HG02852 (cell line): ENCODE measurements around the gene OLFML3.
"Not testable (repeated sequence)": the region's sequence is repeated elsewhere in the genome, so short reads cannot be mapped to it uniquely, and the experiment has no call there.

Experiments used
- ATAC-seq: cut with Tn5 transposase; IDR thresholded peaks from one replicate; pipeline ENCODE4 v1.9.1; 2021; ENCODE audit warnings: mild to moderate bottlenecking, moderate library complexity; ENCODE audit not compliant: unreplicated experiment

OLFML3 gene

GRCh38 chr1:113948151-113948550 is 31.1 kb upstream of the OLFML3 start:
- not testable (repeated sequence) for ATAC-seq

GRCh38 chr1:113949007-113949406 is 30.3 kb upstream of the OLFML3 start:
- ATAC-seq, result no peak

GRCh38 chr1:113950908-113951307 is 28.4 kb upstream of the OLFML3 start:
- ATAC-seq, result no peak

DNA sequence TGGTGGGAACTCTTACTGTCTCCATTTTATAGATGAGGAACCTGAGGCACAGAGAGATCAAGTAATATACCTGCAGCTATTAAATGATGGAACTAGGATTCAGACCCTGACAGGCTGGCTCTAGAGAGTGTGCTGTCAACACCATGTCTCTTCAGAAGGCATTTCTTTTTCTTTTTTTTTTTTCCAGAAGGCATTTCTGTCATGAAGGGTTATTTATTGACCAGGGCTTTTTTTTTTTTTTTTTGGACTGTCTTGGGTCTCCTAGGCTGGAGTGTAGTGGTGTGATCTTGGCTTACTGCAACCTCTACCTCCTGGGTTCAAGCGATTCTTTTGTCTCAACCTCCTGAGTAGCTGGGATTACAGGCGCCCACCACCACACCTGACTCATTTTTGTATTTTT is 27.6 kb upstream of the OLFML3 start:
- ATAC-seq, result no peak

GRCh38 chr1:113957984-113958383 is 21.3 kb upstream of the OLFML3 start:
- ATAC-seq, result no peak

GRCh38 chr1:113958691-113959090 is 20.6 kb upstream of the OLFML3 start:
- no peak for ATAC-seq

DNA sequence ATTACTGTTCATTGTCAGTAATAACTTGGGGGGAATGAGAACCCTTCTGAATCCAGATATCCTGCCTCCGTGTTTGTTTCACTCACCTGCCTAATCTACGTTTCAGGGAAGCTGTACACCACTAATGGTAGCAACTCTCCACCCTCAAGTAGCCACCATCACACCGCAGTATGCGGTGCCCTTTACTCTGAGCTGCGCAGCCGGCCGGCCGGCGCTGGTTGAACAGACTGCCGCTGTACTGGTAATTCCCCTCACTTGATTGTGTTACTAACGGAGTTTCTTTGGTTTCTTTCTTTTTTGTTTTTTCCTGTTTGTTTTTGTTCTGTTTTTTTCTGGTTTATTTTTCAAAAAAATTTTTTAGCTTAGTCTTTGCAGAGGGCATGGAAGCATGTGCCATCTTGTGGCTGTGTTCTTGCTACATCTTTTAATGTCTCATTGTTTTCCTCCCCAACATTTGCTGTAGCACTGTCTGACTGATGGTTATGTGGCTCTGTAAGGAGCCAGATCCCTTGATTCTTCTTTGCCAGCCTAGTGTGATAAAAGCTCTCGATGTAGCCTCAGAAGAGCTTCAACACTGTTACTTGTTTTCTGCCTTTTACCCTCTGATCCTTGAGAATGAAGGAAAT is 15.9 kb upstream of the OLFML3 start:
- no peak for ATAC-seq

- no peak for ATAC-seq
These were observed 13.4 kb upstream of the OLFML3 start for GRCh38 chr1:113965703-113966412.

- no peak for ATAC-seq
These were observed 6.3 kb upstream of the OLFML3 start for GRCh38 chr1:113972954-113973353.

- peak; percentile 39 for ATAC-seq
These were observed 3.9 kb upstream of the OLFML3 start for GRCh38 chr1:113975211-113975895.

GRCh38 chr1:113976609-113977278 is 2.5 kb upstream of the OLFML3 start:
- no peak for ATAC-seq

GRCh38 chr1:113977906-113978305 is 1.4 kb upstream of the OLFML3 start:
- ATAC-seq, result no peak

DNA sequence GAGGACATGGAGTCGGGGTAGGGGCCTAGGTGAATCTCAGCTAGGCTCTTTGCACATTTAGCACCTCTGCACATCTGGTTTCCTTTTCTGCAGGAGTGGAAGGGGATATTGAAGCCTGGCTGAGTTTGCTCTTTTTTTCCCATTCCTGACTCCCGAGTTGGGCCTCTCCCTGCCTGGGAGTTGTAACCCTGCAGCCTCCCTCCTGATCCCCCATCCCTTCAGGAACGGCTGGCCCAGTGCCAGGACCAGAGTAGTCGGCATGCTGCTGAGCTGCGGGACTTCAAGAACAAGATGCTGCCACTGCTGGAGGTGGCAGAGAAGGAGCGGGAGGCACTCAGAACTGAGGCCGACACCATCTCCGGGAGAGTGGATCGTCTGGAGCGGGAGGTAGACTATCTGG is 836 bp downstream of the OLFML3 start:
- ATAC-seq, result no peak

DNA sequence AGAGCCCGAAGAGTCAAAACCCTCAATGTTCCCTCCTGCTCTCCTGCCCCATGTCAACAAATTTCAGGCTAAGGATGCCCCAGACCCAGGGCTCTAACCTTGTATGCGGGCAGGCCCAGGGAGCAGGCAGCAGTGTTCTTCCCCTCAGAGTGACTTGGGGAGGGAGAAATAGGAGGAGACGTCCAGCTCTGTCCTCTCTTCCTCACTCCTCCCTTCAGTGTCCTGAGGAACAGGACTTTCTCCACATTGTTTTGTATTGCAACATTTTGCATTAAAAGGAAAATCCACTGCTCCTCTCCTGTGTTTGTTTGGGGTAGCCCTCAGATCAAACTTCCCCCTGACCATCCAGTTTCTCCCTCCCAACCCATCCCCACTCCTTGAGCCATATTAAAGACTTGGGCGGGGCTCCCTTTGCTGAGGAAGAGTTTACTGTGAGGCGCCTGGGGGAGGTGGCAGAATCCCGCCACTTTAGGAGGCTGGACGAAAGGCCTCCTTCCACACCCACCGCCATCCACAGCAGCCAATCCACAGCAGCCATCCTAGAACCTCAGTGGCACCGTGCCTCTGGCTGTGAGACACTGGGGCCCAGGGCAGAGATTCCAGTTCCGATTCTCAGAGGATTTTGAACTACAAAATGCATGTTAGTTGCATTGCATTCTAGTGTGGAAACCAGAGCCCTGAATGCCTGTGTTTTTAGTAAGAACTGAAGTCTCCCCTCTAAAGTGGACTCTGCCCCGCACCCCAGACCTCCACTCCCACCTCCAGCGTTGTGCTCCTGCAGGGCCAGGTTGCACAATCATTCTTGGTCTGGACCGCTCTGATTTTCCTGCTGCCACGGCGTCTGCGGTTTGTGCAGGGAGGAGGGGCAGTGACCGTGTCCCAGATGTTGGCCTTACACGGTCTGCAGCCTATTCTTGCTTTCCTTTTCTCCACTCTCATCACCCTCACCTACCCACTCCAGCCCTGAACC is 3.0 kb downstream of the OLFML3 start:
- no peak for ATAC-seq

DNA sequence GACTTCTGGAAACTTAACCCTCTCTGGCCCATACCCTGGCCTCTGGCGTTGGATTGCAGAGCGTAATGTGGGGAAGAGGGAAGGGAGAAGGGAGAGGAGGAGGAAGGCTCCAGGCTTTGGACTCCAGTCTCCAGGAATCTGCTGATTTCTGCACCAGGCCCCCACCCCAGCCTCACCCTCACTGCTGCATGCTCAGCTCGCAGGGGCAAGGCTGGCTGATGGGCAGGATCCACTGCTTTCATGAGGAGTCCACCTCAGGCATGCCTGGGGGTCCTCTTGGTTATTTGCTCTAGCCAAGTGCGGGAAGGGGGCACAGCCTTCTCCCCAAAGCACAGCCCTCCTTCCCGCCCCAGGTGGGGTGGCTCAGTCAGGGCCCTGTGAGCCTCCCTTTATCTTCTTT is 3.7 kb downstream of the OLFML3 start:
- no peak for ATAC-seq

DNA sequence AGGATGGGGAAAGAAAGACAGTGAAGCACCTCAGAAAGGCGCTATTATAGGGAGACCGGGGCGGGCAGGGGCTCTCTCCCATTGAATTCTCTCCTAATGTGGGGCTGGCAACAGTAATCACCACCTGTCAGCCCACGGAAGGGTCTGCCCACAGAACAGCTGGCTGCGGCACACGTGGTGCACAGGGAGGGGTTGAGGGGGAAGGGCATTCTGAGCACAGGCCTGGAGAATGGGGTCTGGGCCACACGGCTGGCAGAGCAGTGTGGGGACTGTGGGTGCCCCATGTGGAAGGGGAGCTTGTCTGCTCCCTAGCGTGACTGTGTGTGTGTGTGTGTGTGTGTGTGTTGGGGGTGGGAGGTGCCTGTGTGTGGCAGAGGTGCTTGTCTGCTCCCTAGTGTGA is 4.1 kb downstream of the OLFML3 start:
- ATAC-seq, result no peak

DNA sequence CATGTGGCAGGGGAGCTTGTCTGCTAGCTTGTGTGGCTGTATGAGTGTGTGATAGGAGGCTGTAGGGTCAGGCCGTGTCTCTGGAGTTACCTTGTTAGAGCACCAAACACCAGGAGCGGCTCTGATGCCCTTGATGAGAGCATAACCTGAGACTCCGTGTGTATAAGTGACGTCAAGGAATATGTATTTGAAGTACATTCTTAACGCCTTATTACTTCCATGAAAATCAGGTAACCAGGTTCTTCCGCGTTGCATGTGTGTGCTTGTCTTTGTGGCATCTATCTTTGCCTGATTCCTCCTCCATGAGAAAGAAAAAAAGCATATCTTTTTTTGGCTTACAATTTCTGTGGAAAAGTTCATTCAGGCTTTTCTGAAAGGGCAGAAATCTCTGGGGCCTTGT is 4.6 kb downstream of the OLFML3 start:
- no peak for ATAC-seq

GRCh38 chr1:113984710-113985109 is 5.4 kb downstream of the OLFML3 start:
- ATAC-seq, result no peak

- ATAC-seq, result no peak
These were observed 7.5 kb downstream of the OLFML3 start for GRCh38 chr1:113986802-113987201.

DNA sequence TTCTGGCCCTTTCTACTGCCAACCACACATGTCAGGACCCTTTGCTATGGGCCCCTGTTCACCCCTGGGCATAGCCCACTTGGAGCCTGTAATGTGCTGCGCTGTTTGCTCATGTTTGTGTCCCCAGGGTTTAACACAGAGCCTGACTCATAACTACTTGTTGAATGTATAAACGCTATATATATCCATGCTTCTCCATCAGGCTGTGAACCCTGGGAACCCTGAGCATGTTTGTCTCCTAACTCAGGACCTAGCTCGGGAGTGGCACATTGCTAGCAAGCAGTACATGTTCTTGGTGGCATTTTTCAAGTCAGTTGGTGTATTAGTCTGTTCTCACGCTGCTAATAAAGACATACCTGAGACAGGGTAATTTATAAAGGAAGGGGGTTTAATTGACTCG is 8.0 kb downstream of the OLFML3 start:
- ATAC-seq, result no peak

DNA sequence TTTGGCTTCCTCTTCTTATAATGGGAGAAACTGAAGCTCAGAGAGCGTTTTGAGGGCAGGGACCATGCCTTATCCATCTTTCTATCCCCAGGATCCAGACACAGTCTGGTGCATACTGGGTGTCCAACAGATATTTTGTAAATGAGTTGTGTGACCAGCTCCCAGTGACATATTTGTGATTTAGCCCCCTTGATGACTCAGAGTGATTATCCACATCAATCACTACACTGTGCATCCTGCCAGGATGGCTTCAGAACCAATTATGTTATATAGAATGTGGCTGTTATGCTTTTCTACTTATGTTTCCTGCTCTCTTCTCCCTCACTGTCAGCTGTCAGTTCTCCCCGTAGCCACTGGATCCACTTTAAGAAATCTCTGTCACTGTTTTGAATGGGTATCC is 11.3 kb downstream of the OLFML3 start:
- ATAC-seq, result no peak
